Endothelial cell of umbilical vein (primary cell): ENCODE measurements around the gene SCAPER. TPM values are rescaled to one million over a fixed set of nuclear protein-coding genes. Genes with fewer than 3 reads are reported as not detected.

Source experiments
- BruUV-seq: library from RNA; stranded (reverse); fragments of 400-500 nt; replicated peaks from 2 replicates; lab custom pipeline; 2021; lab: Mats Ljungman, UMichigan
- CTCF ChIA-PET: fragments of 300-600, 350-600 bp; sonication (Branson Sonifier 250); formaldehyde crosslinking; loops from one replicate; lab custom pipeline; 2021; ENCODE audit warnings: antibody characterized with exemption, inconsistent platforms; lab: Charles Lee
- POLR2A ChIA-PET: fragments of 300-600, 350-600 bp; sonication (Branson Sonifier 250); formaldehyde crosslinking; loops from one replicate; lab custom pipeline; 2021; ENCODE audit warnings: antibody characterized with exemption, inconsistent platforms; lab: Charles Lee
- DNase-seq: peaks from one replicate; pipeline ENCODE4 v3.0.0-alpha.2; 2011; ENCODE audit warnings: low read depth, low spot score
- FAIRE-seq: peaks from 2 replicates; lab custom pipeline; 2011; peaks lifted over from hg19 to GRCh38; lab: Jason Lieb, UNC
- H2AFZ ChIP-seq: 2 replicates; pipeline ENCODE4 v1.6.0; 2012; ENCODE audit warnings: low read depth, low read length, control low read depth, inconsistent platforms
- H3K27ac ChIP-seq: 2 replicates; pipeline ENCODE4 v1.5.1; 2011; ENCODE audit warnings: low read depth, mild to moderate bottlenecking, control low read depth, low read length, moderate library complexity; ENCODE audit not compliant: insufficient read depth
- H3K27me3 ChIP-seq, 2 experiments: 2 replicates each; pipeline versions ENCODE4 v1.6.0 to v1.6.1; 2011; ENCODE audit warnings: low read length in 2 of 2, mixed read lengths in 1 of 2; ENCODE audit not compliant: control insufficient read depth in 2 of 2, insufficient read depth in 2 of 2
- H3K36me3 ChIP-seq, 2 experiments: 2 replicates in 1 of 2; 3 replicates in 1 of 2; pipeline ENCODE4 v1.5.1; 2011; ENCODE audit warnings: low read length in 2 of 2, mild to moderate bottlenecking in 1 of 2, moderate library complexity in 1 of 2; ENCODE audit not compliant: control insufficient read depth in 2 of 2, insufficient read depth in 2 of 2; ENCODE audit errors: extremely low read depth in 1 of 2
- H3K4me1 ChIP-seq: 3 replicates; pipeline ENCODE4 v1.5.1; 2011; ENCODE audit warnings: mild to moderate bottlenecking, low read length; ENCODE audit not compliant: control insufficient read depth, insufficient read depth; ENCODE audit errors: extremely low read depth
- H3K4me2 ChIP-seq: 2 replicates; pipeline ENCODE4 v1.6.1; 2011; ENCODE audit warnings: low read length, control low read depth, mixed read lengths; ENCODE audit not compliant: insufficient read depth
- H3K4me3 ChIP-seq, 3 experiments: fragments of 200-600 bp in 1 of 3; sonication (generic), shearing (Covaris generic) in 1 of 3; replicated peaks in 1 of 3; 2 replicates each; pipeline ENCODE4 v1.5.1; 2011 to 2016; ENCODE audit warnings: control low read depth in 3 of 3, low read length in 3 of 3, mild to moderate bottlenecking in 2 of 3, inconsistent platforms in 1 of 3, low read depth in 1 of 3, moderate library complexity in 1 of 3; ENCODE audit not compliant: insufficient read depth in 1 of 3
- H3K79me2 ChIP-seq: 2 replicates; pipeline ENCODE4 v1.6.0; 2012; ENCODE audit warnings: low read length, inconsistent platforms; ENCODE audit not compliant: control insufficient read depth, insufficient read depth
- H3K9ac ChIP-seq: replicated peaks from 2 replicates; pipeline ENCODE3; 2011; ENCODE audit warnings: low read length, control low read depth; ENCODE audit not compliant: insufficient read depth; ENCODE audit errors: extremely low read depth
- H3K9me1 ChIP-seq: replicated peaks from 3 replicates; pipeline ENCODE4 v1.6.0; 2011; ENCODE audit warnings: mild to moderate bottlenecking, low read length; ENCODE audit not compliant: control insufficient read depth, insufficient read depth; ENCODE audit errors: extremely low read depth
- H3K9me3 ChIP-seq: replicated peaks from 2 replicates; pipeline ENCODE4 v1.5.1; 2012; ENCODE audit warnings: low read length, inconsistent platforms; ENCODE audit not compliant: control insufficient read depth, insufficient read depth
- H4K20me1 ChIP-seq: replicated peaks from 2 replicates; pipeline ENCODE3; 2011; ENCODE audit warnings: mild to moderate bottlenecking, low read length; ENCODE audit not compliant: control insufficient read depth, insufficient read depth; ENCODE audit errors: extremely low read depth
- EZH2 ChIP-seq: IDR thresholded peaks from 2 replicates; pipeline ENCODE4 v1.6.1; 2012; ENCODE audit warnings: borderline replicate concordance, low read depth, mild to moderate bottlenecking, moderate library complexity, low read length, inconsistent platforms; ENCODE audit not compliant: severe bottlenecking
- FOS ChIP-seq: IDR thresholded peaks from 2 replicates; pipeline ENCODE4 v1.6.1; 2011; ENCODE audit warnings: mild to moderate bottlenecking, low read length, moderate library complexity, borderline replicate concordance; ENCODE audit not compliant: insufficient read depth
- GATA2 ChIP-seq: IDR thresholded peaks from 2 replicates; pipeline ENCODE4 v1.7.0; 2011; ENCODE audit warnings: low read depth, mild to moderate bottlenecking, moderate library complexity, mixed read lengths, low read length; ENCODE audit not compliant: insufficient read length, insufficient read depth
- JUN ChIP-seq: IDR thresholded peaks from 2 replicates; pipeline ENCODE4 v1.6.1; 2011; ENCODE audit warnings: borderline replicate concordance, low read depth; ENCODE audit not compliant: insufficient read length, insufficient read depth
- MYC ChIP-seq: IDR thresholded peaks from one replicate; pipeline ENCODE4 v1.6.1; 2011; ENCODE audit warnings: mild to moderate bottlenecking, low read depth, low read length
- POLR2A ChIP-seq: IDR thresholded peaks from 2 replicates; pipeline ENCODE4 v1.6.1; 2012; ENCODE audit warnings: low read depth, mild to moderate bottlenecking, control low read depth, low read length
- POLR2AphosphoS5 ChIP-seq: IDR thresholded peaks from 2 replicates; pipeline ENCODE4 v1.6.1; 2012; ENCODE audit warnings: low read depth, mild to moderate bottlenecking, control low read depth, low read length, moderate library complexity; ENCODE audit not compliant: insufficient read depth
- dilution Hi-C: fragments of 300-500 bp; cut with MboI; formaldehyde crosslinking; loops from one replicate; pipeline ENCODE4 v1.15.0; 2019; ENCODE audit warnings: low sequenced_read_pairs; ENCODE audit not compliant: extremely low pct_ligation_motif_present
- intact Hi-C: fragments of 100-400 bp; cut with micrococcal nuclease; formaldehyde crosslinking; loops from one replicate; pipeline ENCODE4 v1.10.0; 2022
- polyA plus RNA-seq, 4 experiments: library from polyadenylated mRNA; depleted of rRNA in 3 of 4; stranded (reverse) in 3 of 4; unstranded in 1 of 4; fragments of >200 nt; gene quantifications; 2 replicates each; pipeline versions ENCODE4 v1.2.1 to v1.2.3, GENCODE V29; 2011 to 2012; ENCODE audit warnings: missing spikeins in 1 of 4
- total RNA-seq: library from RNA; stranded (reverse); gene quantifications from 2 replicates; pipeline ENCODE4 v1.2.3, GENCODE V29; 2021
- TF ChIP-seq, protein P1 (sequence below), 2 donors: IDR thresholded peaks; 1 replicate in 1 of 2; 2 replicates in 1 of 2; pipeline ENCODE4 v1.5.1; 2011; ENCODE audit warnings: low read length in 2 of 2, mild to moderate bottlenecking in 2 of 2, moderate library complexity in 2 of 2, control low read depth in 1 of 2, inconsistent platforms in 1 of 2, low read depth in 1 of 2; ENCODE audit not compliant: insufficient read depth in 1 of 2; ENCODE audit errors: extremely low read depth in 1 of 2
- TF ChIP-seq, protein P2 (sequence below): IDR thresholded peaks from 2 replicates; pipeline ENCODE4 v1.6.1; 2011; ENCODE audit not compliant: insufficient read depth, insufficient read length

SCAPER gene
- total and polyA plus RNA-seq, 2 donors (not counting 3 experiments of a cell fraction or from before 2014, with no cell fraction given): 2.7 to 12.7 TPM

DNA sequence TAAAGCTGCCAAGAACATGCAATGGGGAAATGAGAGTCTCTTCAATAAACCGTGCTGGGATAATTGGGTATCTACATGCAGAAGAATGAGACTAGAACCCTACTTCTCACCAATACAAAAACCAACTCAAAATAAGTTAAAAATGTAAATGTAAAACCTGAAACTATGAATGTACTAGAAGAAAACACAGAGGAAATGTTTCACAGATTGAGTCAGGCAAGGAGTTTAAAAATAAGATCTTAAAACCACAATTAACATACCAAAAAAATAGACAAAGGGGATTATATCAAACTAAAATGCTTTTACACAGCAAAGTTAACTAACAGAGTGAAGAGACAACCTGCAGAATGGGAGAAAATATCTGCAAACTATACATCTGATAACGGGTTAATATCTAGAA, 478.2 kb downstream of the SCAPER start:
- no peak overlapping the region for H3K27ac ChIP-seq
- TF ChIP-seq EZH2: no peak
- TF ChIP-seq, protein P1, sequence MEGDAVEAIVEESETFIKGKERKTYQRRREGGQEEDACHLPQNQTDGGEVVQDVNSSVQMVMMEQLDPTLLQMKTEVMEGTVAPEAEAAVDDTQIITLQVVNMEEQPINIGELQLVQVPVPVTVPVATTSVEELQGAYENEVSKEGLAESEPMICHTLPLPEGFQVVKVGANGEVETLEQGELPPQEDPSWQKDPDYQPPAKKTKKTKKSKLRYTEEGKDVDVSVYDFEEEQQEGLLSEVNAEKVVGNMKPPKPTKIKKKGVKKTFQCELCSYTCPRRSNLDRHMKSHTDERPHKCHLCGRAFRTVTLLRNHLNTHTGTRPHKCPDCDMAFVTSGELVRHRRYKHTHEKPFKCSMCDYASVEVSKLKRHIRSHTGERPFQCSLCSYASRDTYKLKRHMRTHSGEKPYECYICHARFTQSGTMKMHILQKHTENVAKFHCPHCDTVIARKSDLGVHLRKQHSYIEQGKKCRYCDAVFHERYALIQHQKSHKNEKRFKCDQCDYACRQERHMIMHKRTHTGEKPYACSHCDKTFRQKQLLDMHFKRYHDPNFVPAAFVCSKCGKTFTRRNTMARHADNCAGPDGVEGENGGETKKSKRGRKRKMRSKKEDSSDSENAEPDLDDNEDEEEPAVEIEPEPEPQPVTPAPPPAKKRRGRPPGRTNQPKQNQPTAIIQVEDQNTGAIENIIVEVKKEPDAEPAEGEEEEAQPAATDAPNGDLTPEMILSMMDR (IDR thresholded peaks at IDR 0.05; ENCODE audit: extremely low read depth in 1 of 2, insufficient read depth in 1 of 2, low read depth in 1 of 2, low read length in 2 of 2): no peak
- no peak for TF ChIP-seq POLR2AphosphoS5
- TF ChIP-seq GATA2: no peak
- no peak for TF ChIP-seq MYC
- TF ChIP-seq FOS: no peak
- no peak for TF ChIP-seq POLR2A
- TF ChIP-seq, protein P2, sequence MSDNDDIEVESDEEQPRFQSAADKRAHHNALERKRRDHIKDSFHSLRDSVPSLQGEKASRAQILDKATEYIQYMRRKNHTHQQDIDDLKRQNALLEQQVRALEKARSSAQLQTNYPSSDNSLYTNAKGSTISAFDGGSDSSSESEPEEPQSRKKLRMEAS: no peak
- no peak for TF ChIP-seq JUN
- no peaks in the 10 kb centered on the region for H3K27me3 ChIP-seq
- no peaks in the 10 kb centered on the region for H3K9me1 ChIP-seq
- no peak overlapping the region for H2AFZ ChIP-seq
- no TSS peak for BruUV-seq
- H3K79me2 ChIP-seq: no peaks in the 10 kb centered on the region
- no peaks in the 10 kb centered on the region for H3K36me3 ChIP-seq
- ChIA-PET POLR2A (no interaction called here), CTCF (no interaction called here)
- no peak overlapping the region for H3K4me2 ChIP-seq
- no peaks in the 10 kb centered on the region for H3K9me3 ChIP-seq
- no peak for DNase-seq
- dilution Hi-C loops: no loop called here
- H3K4me1 ChIP-seq: no peaks in the 10 kb centered on the region
- H4K20me1 ChIP-seq: no peaks in the 10 kb centered on the region
- H3K9ac ChIP-seq: no peak overlapping the region
- no peak for FAIRE-seq
- H3K4me3 ChIP-seq: no peak overlapping the region
- intact Hi-C loops: no loop called here
